HCT116 (cell line): Measurements from ENCODE around the gene PAXIP1.

Experiments used
- EZH2phosphoT487 ChIP-seq: fragments of 200-600 bp; IDR thresholded peaks from 2 replicates; pipeline ENCODE4 v1.6.1; 2018; ENCODE audit warnings: antibody characterized with exemption, borderline replicate concordance
- JUND ChIP-seq: IDR thresholded peaks from 2 replicates; pipeline ENCODE4 v1.6.1; 2012
- MAX ChIP-seq: IDR thresholded peaks from 2 replicates; pipeline ENCODE4 v1.6.1; 2012
- YY1 ChIP-seq: IDR thresholded peaks from 2 replicates; pipeline ENCODE4 v1.6.1; 2011; ENCODE audit warnings: low read length, low read depth, moderate library complexity, mild to moderate bottlenecking; ENCODE audit not compliant: insufficient replicate concordance; ENCODE audit errors: extremely low read depth
- ZFX ChIP-seq: fragments of 450-650 bp; IDR thresholded peaks from 2 replicates; pipeline ENCODE4 v1.6.1; 2017
- TF ChIP-seq, protein P1 (sequence below), 3 experiments: fragments of 200-600 bp in 1 of 3; sonication (generic) in 1 of 3; IDR thresholded peaks in 2 of 3; conservative IDR thresholded peaks in 1 of 3; 2 replicates each; pipeline ENCODE4 v1.5.1; 2012 to 2017; ENCODE audit warnings: low read depth in 2 of 3, low read length in 2 of 3, antibody characterized with exemption in 1 of 3, borderline replicate concordance in 1 of 3, control low read depth in 1 of 3, mild to moderate bottlenecking in 1 of 3, mixed read lengths in 1 of 3, mixed run types in 1 of 3, moderate library complexity in 1 of 3; ENCODE audit not compliant: insufficient read depth in 1 of 3

- TF ChIP-seq, protein P1, sequence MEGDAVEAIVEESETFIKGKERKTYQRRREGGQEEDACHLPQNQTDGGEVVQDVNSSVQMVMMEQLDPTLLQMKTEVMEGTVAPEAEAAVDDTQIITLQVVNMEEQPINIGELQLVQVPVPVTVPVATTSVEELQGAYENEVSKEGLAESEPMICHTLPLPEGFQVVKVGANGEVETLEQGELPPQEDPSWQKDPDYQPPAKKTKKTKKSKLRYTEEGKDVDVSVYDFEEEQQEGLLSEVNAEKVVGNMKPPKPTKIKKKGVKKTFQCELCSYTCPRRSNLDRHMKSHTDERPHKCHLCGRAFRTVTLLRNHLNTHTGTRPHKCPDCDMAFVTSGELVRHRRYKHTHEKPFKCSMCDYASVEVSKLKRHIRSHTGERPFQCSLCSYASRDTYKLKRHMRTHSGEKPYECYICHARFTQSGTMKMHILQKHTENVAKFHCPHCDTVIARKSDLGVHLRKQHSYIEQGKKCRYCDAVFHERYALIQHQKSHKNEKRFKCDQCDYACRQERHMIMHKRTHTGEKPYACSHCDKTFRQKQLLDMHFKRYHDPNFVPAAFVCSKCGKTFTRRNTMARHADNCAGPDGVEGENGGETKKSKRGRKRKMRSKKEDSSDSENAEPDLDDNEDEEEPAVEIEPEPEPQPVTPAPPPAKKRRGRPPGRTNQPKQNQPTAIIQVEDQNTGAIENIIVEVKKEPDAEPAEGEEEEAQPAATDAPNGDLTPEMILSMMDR (IDR thresholded peaks at IDR 0.05 in 2 of 3, conservative IDR thresholded peaks at IDR 0.05 in 1 of 3; ENCODE audit: borderline replicate concordance in 1 of 3, insufficient read depth in 1 of 3, low read depth in 2 of 3, low read length in 2 of 3) = no peak
- TF ChIP-seq EZH2phosphoT487 (no peak), MAX (no peak), JUND (no peak), YY1 (no peak), ZFX (no peak)
These were observed 5.0 kb downstream of the PAXIP1 start for GRCh38 chr7:154997840-154998370.
